Measurements from ENCODE around the gene KCNH3.

KCNH3 gene

GRCh38 chr12:49565406-49566265 is 26.8 kb downstream of the KCNH3 start:
- no peak for DNase-seq (ENCODE audit: low read depth in 1 of 2, low spot score in 1 of 2)
- H3K4me3 ChIP-seq (replicated peaks; ENCODE audit: insufficient read depth, low read length): no peak overlapping the region
- H3K27me3 ChIP-seq (ENCODE audit: insufficient read depth, poor library complexity, severe bottlenecking): no peaks in the 10 kb centered on the region
- H3K27ac ChIP-seq (replicated peaks): no peak overlapping the region
- TF ChIP-seq, protein P1, sequence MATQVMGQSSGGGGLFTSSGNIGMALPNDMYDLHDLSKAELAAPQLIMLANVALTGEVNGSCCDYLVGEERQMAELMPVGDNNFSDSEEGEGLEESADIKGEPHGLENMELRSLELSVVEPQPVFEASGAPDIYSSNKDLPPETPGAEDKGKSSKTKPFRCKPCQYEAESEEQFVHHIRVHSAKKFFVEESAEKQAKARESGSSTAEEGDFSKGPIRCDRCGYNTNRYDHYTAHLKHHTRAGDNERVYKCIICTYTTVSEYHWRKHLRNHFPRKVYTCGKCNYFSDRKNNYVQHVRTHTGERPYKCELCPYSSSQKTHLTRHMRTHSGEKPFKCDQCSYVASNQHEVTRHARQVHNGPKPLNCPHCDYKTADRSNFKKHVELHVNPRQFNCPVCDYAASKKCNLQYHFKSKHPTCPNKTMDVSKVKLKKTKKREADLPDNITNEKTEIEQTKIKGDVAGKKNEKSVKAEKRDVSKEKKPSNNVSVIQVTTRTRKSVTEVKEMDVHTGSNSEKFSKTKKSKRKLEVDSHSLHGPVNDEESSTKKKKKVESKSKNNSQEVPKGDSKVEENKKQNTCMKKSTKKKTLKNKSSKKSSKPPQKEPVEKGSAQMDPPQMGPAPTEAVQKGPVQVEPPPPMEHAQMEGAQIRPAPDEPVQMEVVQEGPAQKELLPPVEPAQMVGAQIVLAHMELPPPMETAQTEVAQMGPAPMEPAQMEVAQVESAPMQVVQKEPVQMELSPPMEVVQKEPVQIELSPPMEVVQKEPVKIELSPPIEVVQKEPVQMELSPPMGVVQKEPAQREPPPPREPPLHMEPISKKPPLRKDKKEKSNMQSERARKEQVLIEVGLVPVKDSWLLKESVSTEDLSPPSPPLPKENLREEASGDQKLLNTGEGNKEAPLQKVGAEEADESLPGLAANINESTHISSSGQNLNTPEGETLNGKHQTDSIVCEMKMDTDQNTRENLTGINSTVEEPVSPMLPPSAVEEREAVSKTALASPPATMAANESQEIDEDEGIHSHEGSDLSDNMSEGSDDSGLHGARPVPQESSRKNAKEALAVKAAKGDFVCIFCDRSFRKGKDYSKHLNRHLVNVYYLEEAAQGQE (IDR thresholded peaks at IDR 0.05; ENCODE audit: insufficient replicate concordance, low read depth): no peak
- TF ChIP-seq SPI1 (IDR thresholded peaks at IDR 0.05; ENCODE audit: borderline replicate concordance, low read depth) (no peak), GABPA (IDR thresholded peaks at IDR 0.05; ENCODE audit: low read depth) (no peak), CTCF (IDR thresholded peaks at IDR 0.05; ENCODE audit: insufficient read depth, low read length) (no peak), POLR2AphosphoS5 (IDR thresholded peaks at IDR 0.05; ENCODE audit: low read depth) (no peak)

- no peak for DNase-seq (ENCODE audit: low read depth in 1 of 2, low spot score in 1 of 2)
- H3K27ac ChIP-seq (replicated peaks): no peak overlapping the region
- TF ChIP-seq GABPA (IDR thresholded peaks at IDR 0.05; ENCODE audit: low read depth): no peak
- TF ChIP-seq, protein P1 (IDR thresholded peaks at IDR 0.05; ENCODE audit: insufficient replicate concordance, low read depth): no peak
- no peak for TF ChIP-seq CTCF (IDR thresholded peaks at IDR 0.05; ENCODE audit: insufficient read depth, low read length)
- no peak for TF ChIP-seq SPI1 (IDR thresholded peaks at IDR 0.05; ENCODE audit: borderline replicate concordance, low read depth)
- no peak for TF ChIP-seq POLR2AphosphoS5 (IDR thresholded peaks at IDR 0.05; ENCODE audit: low read depth)
- H3K27me3 ChIP-seq (ENCODE audit: insufficient read depth, poor library complexity, severe bottlenecking): no peaks in the 10 kb centered on the region
- no peak overlapping the region for H3K4me3 ChIP-seq (replicated peaks; ENCODE audit: insufficient read depth, low read length)
These were observed 27.5 kb downstream of the KCNH3 start for GRCh38 chr12:49566361-49566760.

DNA sequence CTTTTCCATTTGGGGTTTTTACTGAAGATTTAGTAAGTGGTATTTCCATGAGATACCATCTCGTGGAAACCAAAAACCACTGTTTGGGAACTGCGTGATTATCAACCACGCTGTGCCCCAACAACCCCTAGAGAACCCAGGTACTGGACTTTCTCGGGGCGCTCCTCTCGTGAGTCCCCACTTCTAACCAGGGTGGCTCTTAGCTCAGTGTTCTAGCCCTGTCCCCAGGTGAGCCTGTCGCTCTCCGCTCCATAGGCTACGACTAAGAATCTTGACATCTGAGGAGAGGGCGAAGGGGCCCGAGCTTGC is 28.4 kb downstream of the KCNH3 start:
- DNase-seq (ENCODE audit: low read depth in 1 of 2, low spot score in 1 of 2): no peak
- TF ChIP-seq POLR2AphosphoS5 (IDR thresholded peaks at IDR 0.05; ENCODE audit: low read depth) (no peak), CTCF (IDR thresholded peaks at IDR 0.05; ENCODE audit: insufficient read depth, low read length) (no peak), GABPA (IDR thresholded peaks at IDR 0.05; ENCODE audit: low read depth) (no peak), SPI1 (IDR thresholded peaks at IDR 0.05; ENCODE audit: borderline replicate concordance, low read depth) (no peak)
- TF ChIP-seq, protein P1 (IDR thresholded peaks at IDR 0.05; ENCODE audit: insufficient replicate concordance, low read depth): no peak
- Histone ChIP-seq H3K27me3 (ENCODE audit: insufficient read depth, poor library complexity, severe bottlenecking) (no peaks in the 10 kb centered on the region), H3K27ac (replicated peaks) (peak overlapping the region; percentile 94), H3K4me3 (replicated peaks; ENCODE audit: insufficient read depth, low read length) (peak overlapping the region; percentile 85)
